Measurements from ENCODE around the gene CEP128. TPM values are rescaled to one million over a fixed set of nuclear protein-coding genes. Genes with fewer than 3 reads are reported as not detected.
A peak's percentile ranks its signal among the peaks of the same experiment; 100 is the strongest.

CEP128 gene
- total and polyA plus RNA-seq, 2 donors from 2014 or later = 0.43 to 9.0 TPM

DNA sequence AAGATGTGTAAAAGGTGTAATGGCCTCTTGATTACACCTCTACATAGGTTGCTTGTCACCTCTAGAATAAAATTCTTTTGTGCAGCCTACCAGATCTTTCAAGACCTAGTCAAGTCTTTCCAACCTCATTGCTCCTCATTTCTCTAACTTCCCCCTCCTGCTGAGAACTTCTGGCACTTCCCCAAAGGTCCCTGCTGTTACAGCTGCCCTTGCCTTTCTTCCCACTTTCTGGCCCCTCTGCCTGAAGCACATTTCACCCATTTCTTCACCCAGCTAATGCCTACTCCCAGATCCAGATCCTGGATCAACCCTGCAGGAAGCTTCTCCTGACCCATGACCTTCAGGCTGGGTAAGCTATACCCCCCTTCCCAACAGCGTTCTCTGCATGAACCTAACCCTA lies 15.4 kb upstream of the CEP128 start:
- DNase-seq = no peak
- no peaks in the 10 kb centered on the region for H3K36me3 ChIP-seq (ENCODE audit: control insufficient read depth in 2 of 3, insufficient read depth in 3 of 3, low read length in 3 of 3)
- TF ChIP-seq, protein P1, sequence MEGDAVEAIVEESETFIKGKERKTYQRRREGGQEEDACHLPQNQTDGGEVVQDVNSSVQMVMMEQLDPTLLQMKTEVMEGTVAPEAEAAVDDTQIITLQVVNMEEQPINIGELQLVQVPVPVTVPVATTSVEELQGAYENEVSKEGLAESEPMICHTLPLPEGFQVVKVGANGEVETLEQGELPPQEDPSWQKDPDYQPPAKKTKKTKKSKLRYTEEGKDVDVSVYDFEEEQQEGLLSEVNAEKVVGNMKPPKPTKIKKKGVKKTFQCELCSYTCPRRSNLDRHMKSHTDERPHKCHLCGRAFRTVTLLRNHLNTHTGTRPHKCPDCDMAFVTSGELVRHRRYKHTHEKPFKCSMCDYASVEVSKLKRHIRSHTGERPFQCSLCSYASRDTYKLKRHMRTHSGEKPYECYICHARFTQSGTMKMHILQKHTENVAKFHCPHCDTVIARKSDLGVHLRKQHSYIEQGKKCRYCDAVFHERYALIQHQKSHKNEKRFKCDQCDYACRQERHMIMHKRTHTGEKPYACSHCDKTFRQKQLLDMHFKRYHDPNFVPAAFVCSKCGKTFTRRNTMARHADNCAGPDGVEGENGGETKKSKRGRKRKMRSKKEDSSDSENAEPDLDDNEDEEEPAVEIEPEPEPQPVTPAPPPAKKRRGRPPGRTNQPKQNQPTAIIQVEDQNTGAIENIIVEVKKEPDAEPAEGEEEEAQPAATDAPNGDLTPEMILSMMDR (IDR thresholded peaks at IDR 0.05; ENCODE audit: borderline replicate concordance, extremely low read depth, insufficient read depth) = no peak
- no peaks in the 10 kb centered on the region for H3K9me3 ChIP-seq (ENCODE audit: control insufficient read depth in 2 of 3, insufficient read depth in 1 of 3, low read length in 3 of 3)
- H3K27me3 ChIP-seq (ENCODE audit: control insufficient read depth, insufficient read depth, low read length) = peaks cover 7% of the 10 kb centered on the region
- intact Hi-C loops (cut with DNase I) = no loop called here
- no peak for FAIRE-seq
- H3K4me1 ChIP-seq (ENCODE audit: control insufficient read depth in 2 of 3, insufficient read depth in 2 of 3, low read depth in 1 of 3, low read length in 3 of 3) = peaks cover 0 to 5% (median 0%) of the 10 kb centered on the region in 3 donors
- H3K9ac ChIP-seq (ENCODE audit: low read length in 3 of 3) = no peak overlapping the region
- no peak overlapping the region for H3K4me3 ChIP-seq (ENCODE audit: low read length in 3 of 3)
- H3K27ac ChIP-seq (ENCODE audit: low read depth in 2 of 2, low read length in 2 of 2) = no peak overlapping the region

DNA sequence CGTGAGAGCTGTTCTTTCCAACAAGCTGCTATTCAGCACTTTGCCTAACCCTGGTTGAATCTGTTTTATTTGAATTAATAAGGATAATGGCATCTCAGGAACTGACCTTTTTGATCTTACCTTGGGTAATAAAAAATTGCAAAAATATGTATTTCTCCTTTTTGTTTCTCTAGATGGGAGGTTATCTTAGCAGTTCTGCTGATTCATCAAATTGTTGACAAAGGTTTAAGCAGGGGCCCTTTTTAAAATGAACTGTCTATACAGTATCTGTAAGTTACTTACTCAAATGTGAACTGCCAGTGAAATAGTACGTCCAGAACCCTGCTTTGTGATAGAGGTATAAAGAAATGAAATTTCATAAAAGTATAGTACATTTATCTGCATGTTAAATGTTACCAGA lies 14.6 kb upstream of the CEP128 start:
- TF ChIP-seq, protein P1 (IDR thresholded peaks at IDR 0.05; ENCODE audit: borderline replicate concordance, extremely low read depth, insufficient read depth) = no peak
- no peak for DNase-seq
- FAIRE-seq = no peak
- peaks cover 0 to 5% (median 0%) of the 10 kb centered on the region in 3 donors for H3K4me1 ChIP-seq (ENCODE audit: control insufficient read depth in 2 of 3, insufficient read depth in 2 of 3, low read depth in 1 of 3, low read length in 3 of 3)
- no peaks in the 10 kb centered on the region for H3K9me3 ChIP-seq (ENCODE audit: control insufficient read depth in 2 of 3, insufficient read depth in 1 of 3, low read length in 3 of 3)
- no peak overlapping the region for H3K27ac ChIP-seq (ENCODE audit: low read depth in 2 of 2, low read length in 2 of 2)
- intact Hi-C loops (cut with DNase I) = no loop called here
- no peak overlapping the region for H3K9ac ChIP-seq (ENCODE audit: low read length in 3 of 3)
- H3K4me3 ChIP-seq (ENCODE audit: low read length in 3 of 3) = peak overlapping the region in 1 of 3 donors; percentile 10
- no peaks in the 10 kb centered on the region for H3K36me3 ChIP-seq (ENCODE audit: control insufficient read depth in 2 of 3, insufficient read depth in 3 of 3, low read length in 3 of 3)
- H3K27me3 ChIP-seq (ENCODE audit: control insufficient read depth, insufficient read depth, low read length) = peaks cover 7% of the 10 kb centered on the region

DNA sequence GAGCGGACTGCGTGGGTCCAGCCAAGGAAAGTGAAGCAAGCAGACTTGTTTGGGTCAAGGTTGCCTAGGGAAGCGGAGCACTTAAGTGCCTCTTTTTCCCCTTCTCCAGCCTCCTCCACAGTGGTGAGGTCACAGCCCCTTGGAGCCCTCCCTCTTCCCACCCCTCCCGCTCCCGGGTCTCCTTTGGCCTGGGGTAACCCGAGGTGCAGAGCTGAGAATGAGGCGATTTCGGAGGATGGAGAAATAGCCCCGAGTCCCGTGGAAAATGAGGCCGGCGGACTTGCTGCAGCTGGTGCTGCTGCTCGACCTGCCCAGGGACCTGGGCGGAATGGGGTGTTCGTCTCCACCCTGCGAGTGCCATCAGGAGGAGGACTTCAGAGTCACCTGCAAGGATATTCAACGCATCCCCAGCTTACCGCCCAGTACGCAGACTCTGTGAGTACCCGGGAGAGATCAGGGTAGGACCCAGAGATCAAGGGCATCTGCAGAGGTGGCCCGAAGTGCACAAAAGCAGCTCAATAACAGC lies 13.9 kb upstream of the CEP128 start, which contains the start of gene TSHR:
Gene TSHR (plus strand): TSS at position 206 of the 526 bp plus-strand sequence. CDS start 60 bp downstream, at position 266.
- Histone ChIP-seq H3K4me1 (ENCODE audit: control insufficient read depth in 2 of 3, insufficient read depth in 2 of 3, low read depth in 1 of 3, low read length in 3 of 3) (peaks cover 0 to 5% (median 0%) of the 10 kb centered on the region in 3 donors), H3K36me3 (ENCODE audit: control insufficient read depth in 2 of 3, insufficient read depth in 3 of 3, low read length in 3 of 3) (no peaks in the 10 kb centered on the region), H3K4me3 (ENCODE audit: low read length in 3 of 3) (peak within 1 kb of the TSS; percentile 42 to 67 (median 61)), H3K9me3 (ENCODE audit: control insufficient read depth in 2 of 3, insufficient read depth in 1 of 3, low read length in 3 of 3) (no peaks in the 10 kb centered on the region), H3K27ac (ENCODE audit: low read depth in 2 of 2, low read length in 2 of 2) (no peak within 1 kb of the TSS), H3K9ac (ENCODE audit: low read length in 3 of 3) (peak within 1 kb of the TSS in 1 of 3 donors; percentile 37), H3K27me3 (ENCODE audit: control insufficient read depth, insufficient read depth, low read length) (peaks cover 7% of the 10 kb centered on the region)
- intact Hi-C loops (cut with DNase I) = no loop called here
- TF ChIP-seq, protein P1 (IDR thresholded peaks at IDR 0.05; ENCODE audit: borderline replicate concordance, extremely low read depth, insufficient read depth) = no peak
- FAIRE-seq (no peak), DNase-seq (peak in 3 of 5 donors; percentile 19 to 69 (median 58))
